ENCODE data around the gene DNAJC5G.

- no peak for TF ChIP-seq CTCF (conservative IDR thresholded peaks at IDR 0.05 in 1 of 2, IDR thresholded peaks at IDR 0.05 in 1 of 2; ENCODE audit: low read depth in 1 of 2, low read length in 2 of 2)
- TF ChIP-seq EZH2 (IDR thresholded peaks at IDR 0.05; ENCODE audit: low read length, missing control alignments): no peak
Measured at GRCh38 chr2:27312152-27312551, 36.9 kb downstream of the DNAJC5G start.

All from fibroblast of lung (primary cell).